GM23338 (cell line): ENCODE measurements around the gene CIB1. TPM values are rescaled to one million over a fixed set of nuclear protein-coding genes. Genes with fewer than 3 reads are reported as not detected.
A peak's percentile ranks its signal among the peaks of the same experiment; 100 is the strongest.

Experiments used
- ATAC-seq: fragments of 200-7000 bp; cut with Tn5 transposase; 3 replicates; pipeline ENCODE4 v1.9.1; 2020
- DNase-seq: peaks from one replicate; pipeline ENCODE4 v3.0.0-alpha.2; 2015; ENCODE audit warnings: low spot score
- H2AFZ ChIP-seq: fragments of 200-600 bp; sonication (generic); 2 replicates; pipeline ENCODE4 v1.8.0; 2016; ENCODE audit warnings: antibody characterized with exemption, mild to moderate bottlenecking, moderate library complexity
- H3F3A ChIP-seq: fragments of 200-600 bp; sonication (generic); replicated peaks from 2 replicates; pipeline ENCODE4 v1.8.0; 2017; ENCODE audit warnings: antibody characterized with exemption, mixed run types, low read depth
- H3K27ac ChIP-seq: fragments of 200-600 bp; sonication (generic); 2 replicates; pipeline ENCODE4 v1.6.1; 2016; ENCODE audit warnings: low read depth
- H3K27me3 ChIP-seq: fragments of 200-600 bp; sonication (generic); 2 replicates; pipeline ENCODE4 v1.8.0; 2016; ENCODE audit warnings: mild to moderate bottlenecking, mixed run types, moderate library complexity; ENCODE audit not compliant: insufficient read depth
- H3K36me3 ChIP-seq: fragments of 200-600 bp; sonication (generic); 2 replicates; pipeline ENCODE4 v1.8.0; 2016; ENCODE audit warnings: mild to moderate bottlenecking; ENCODE audit not compliant: insufficient read depth
- H3K4me1 ChIP-seq: fragments of 200-600 bp; sonication (generic); 2 replicates; pipeline ENCODE4 v1.8.0; 2016; ENCODE audit warnings: mild to moderate bottlenecking, moderate library complexity; ENCODE audit not compliant: insufficient read depth
- H3K4me2 ChIP-seq: fragments of 200-600 bp; sonication (generic); 2 replicates; pipeline ENCODE4 v1.7.1; 2017; ENCODE audit warnings: mixed run types
- H3K4me3 ChIP-seq: fragments of 200-600 bp; sonication (generic); 2 replicates; pipeline ENCODE4 v1.6.1; 2016; ENCODE audit warnings: mixed run types
- H3K79me2 ChIP-seq: fragments of 200-600 bp; sonication (generic); replicated peaks from 2 replicates; pipeline ENCODE4 v1.8.0; 2017; ENCODE audit warnings: mild to moderate bottlenecking; ENCODE audit not compliant: insufficient read depth
- H3K9me2 ChIP-seq: fragments of 200-600 bp; sonication (generic); 2 replicates; pipeline ENCODE4 v1.8.0; 2017; ENCODE audit not compliant: insufficient read depth
- H4K20me1 ChIP-seq: fragments of 200-600 bp; sonication (generic); replicated peaks from 2 replicates; pipeline ENCODE4 v1.8.0; 2017; ENCODE audit warnings: mild to moderate bottlenecking; ENCODE audit not compliant: insufficient read depth
- H3K27ac Mint-ChIP-seq: 2 replicates; pipeline ENCODE4 v1.8.0; 2020; ENCODE audit warnings: inconsistent platforms, mild to moderate bottlenecking, moderate library complexity, mixed read lengths
- H3K27me3 Mint-ChIP-seq: 3 replicates; pipeline ENCODE4 v1.8.0; 2022; ENCODE audit warnings: low read depth, mild to moderate bottlenecking, moderate library complexity, mixed read lengths, inconsistent platforms; ENCODE audit not compliant: insufficient read depth, poor library complexity
- H3K36me3 Mint-ChIP-seq: 3 replicates; pipeline ENCODE4 v1.8.0; 2021; ENCODE audit warnings: low read depth, mild to moderate bottlenecking, inconsistent platforms, moderate library complexity, mixed read lengths
- H3K4me1 Mint-ChIP-seq: 3 replicates; pipeline ENCODE4 v1.8.0; 2020; ENCODE audit warnings: mild to moderate bottlenecking, inconsistent platforms, mixed read lengths
- H3K4me3 Mint-ChIP-seq: 3 replicates; pipeline ENCODE4 v1.8.0; 2021; ENCODE audit warnings: moderate library complexity, mild to moderate bottlenecking, inconsistent platforms, mixed read lengths
- H3K9me3 Mint-ChIP-seq: 3 replicates; pipeline ENCODE4 v1.8.0; 2020; ENCODE audit warnings: moderate library complexity, mild to moderate bottlenecking, inconsistent platforms, mixed read lengths
- CREB1 ChIP-seq: fragments of 250-450 bp; sonication (Bioruptor Pico); IDR thresholded peaks from 2 replicates; pipeline ENCODE4 v1.5.0; 2020; ENCODE audit warnings: low read depth, mild to moderate bottlenecking, moderate library complexity
- POLR2AphosphoS5 ChIP-seq: IDR thresholded peaks from 2 replicates; pipeline ENCODE4 v1.6.1; 2016; ENCODE audit warnings: antibody characterized with exemption, low read depth
- STAT1 ChIP-seq: IDR thresholded peaks from one replicate; pipeline ENCODE4 v1.6.1; 2016; ENCODE audit warnings: antibody characterized with exemption; ENCODE audit not compliant: unreplicated experiment
- ZNF114 ChIP-seq: fragments of 250-450 bp; sonication (Bioruptor Pico); IDR thresholded peaks from 2 replicates; pipeline ENCODE4 v1.5.0; 2020; ENCODE audit warnings: mild to moderate bottlenecking, moderate library complexity
- polyA plus RNA-seq: library from polyadenylated mRNA; unstranded; fragments of >200 nt; fragmentation: Nextera tagmentation; extraction: Ambion mirVana; gene quantifications from 2 replicates; pipeline ENCODE4 v1.2.1, GENCODE V29; 2016
- total RNA-seq: library from RNA; depleted of rRNA; stranded (reverse); fragments of >200 nt; shearing (Covaris generic); gene quantifications from 2 replicates; pipeline ENCODE4 v1.2.3, GENCODE V29; 2014
- TF ChIP-seq, protein P1 (sequence below), 2 experiments: fragments of 200-600 bp in 1 of 2; sonication (generic) in 1 of 2; conservative IDR thresholded peaks; 2 replicates each; pipeline versions ENCODE4 v1.5.1 to v1.6.1; 2016 to 2017; ENCODE audit warnings: antibody characterized with exemption in 2 of 2, low read depth in 2 of 2, mild to moderate bottlenecking in 2 of 2, moderate library complexity in 1 of 2
- TF ChIP-seq, protein P2 (sequence below): IDR thresholded peaks from one replicate; pipeline ENCODE4 v1.6.1; 2018; ENCODE audit warnings: antibody characterized with exemption; ENCODE audit not compliant: unreplicated experiment

The CIB1 gene
- total and polyA plus RNA-seq, 2 experiments from 2014 or later, result 9.8 to 35.9 TPM

DNA sequence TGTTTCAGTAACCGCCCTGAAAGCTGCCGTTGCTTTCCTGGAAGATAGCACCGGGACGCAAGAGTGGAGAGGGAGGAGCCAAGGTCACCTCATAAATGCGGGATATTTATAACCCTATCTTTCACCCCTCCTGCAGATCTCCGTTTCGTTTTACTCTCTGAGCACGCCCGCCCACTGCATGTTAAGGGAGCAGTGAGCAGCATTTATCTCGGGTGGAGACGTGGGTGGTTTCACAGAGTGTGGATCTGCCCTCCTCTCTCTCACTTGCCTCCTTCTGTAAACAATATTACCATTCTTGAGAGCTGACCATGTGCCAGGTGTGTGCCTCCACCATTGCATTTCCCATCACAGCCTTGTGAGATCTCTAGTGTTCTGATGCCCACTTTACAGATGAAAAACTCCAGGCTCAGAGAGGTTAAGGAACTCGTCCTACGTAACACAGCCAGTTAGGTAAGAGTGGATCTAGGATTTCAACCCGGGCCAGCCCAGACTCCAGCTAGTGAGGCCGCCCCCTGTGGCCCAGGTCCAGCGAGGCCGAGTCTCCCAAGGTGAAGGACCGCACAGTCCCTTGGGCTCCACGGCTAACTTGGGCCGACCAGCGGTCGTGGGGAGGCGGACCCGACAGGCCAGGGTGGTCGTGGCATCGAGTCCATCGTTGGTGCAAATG, 49.5 kb downstream of the CIB1 start:
- TF ChIP-seq, protein P1, sequence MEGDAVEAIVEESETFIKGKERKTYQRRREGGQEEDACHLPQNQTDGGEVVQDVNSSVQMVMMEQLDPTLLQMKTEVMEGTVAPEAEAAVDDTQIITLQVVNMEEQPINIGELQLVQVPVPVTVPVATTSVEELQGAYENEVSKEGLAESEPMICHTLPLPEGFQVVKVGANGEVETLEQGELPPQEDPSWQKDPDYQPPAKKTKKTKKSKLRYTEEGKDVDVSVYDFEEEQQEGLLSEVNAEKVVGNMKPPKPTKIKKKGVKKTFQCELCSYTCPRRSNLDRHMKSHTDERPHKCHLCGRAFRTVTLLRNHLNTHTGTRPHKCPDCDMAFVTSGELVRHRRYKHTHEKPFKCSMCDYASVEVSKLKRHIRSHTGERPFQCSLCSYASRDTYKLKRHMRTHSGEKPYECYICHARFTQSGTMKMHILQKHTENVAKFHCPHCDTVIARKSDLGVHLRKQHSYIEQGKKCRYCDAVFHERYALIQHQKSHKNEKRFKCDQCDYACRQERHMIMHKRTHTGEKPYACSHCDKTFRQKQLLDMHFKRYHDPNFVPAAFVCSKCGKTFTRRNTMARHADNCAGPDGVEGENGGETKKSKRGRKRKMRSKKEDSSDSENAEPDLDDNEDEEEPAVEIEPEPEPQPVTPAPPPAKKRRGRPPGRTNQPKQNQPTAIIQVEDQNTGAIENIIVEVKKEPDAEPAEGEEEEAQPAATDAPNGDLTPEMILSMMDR (conservative IDR thresholded peaks at IDR 0.05; ENCODE audit: low read depth in 2 of 2), result peak in 1 of 2 experiments; percentile 17; a peak in 1 of 4 replicates
- TF ChIP-seq, protein P2, sequence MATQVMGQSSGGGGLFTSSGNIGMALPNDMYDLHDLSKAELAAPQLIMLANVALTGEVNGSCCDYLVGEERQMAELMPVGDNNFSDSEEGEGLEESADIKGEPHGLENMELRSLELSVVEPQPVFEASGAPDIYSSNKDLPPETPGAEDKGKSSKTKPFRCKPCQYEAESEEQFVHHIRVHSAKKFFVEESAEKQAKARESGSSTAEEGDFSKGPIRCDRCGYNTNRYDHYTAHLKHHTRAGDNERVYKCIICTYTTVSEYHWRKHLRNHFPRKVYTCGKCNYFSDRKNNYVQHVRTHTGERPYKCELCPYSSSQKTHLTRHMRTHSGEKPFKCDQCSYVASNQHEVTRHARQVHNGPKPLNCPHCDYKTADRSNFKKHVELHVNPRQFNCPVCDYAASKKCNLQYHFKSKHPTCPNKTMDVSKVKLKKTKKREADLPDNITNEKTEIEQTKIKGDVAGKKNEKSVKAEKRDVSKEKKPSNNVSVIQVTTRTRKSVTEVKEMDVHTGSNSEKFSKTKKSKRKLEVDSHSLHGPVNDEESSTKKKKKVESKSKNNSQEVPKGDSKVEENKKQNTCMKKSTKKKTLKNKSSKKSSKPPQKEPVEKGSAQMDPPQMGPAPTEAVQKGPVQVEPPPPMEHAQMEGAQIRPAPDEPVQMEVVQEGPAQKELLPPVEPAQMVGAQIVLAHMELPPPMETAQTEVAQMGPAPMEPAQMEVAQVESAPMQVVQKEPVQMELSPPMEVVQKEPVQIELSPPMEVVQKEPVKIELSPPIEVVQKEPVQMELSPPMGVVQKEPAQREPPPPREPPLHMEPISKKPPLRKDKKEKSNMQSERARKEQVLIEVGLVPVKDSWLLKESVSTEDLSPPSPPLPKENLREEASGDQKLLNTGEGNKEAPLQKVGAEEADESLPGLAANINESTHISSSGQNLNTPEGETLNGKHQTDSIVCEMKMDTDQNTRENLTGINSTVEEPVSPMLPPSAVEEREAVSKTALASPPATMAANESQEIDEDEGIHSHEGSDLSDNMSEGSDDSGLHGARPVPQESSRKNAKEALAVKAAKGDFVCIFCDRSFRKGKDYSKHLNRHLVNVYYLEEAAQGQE, result no peak
- Histone ChIP-seq H3K27me3 (no peaks in the 10 kb centered on the region), H3K27ac (no peak overlapping the region), H3K9me2 (no peaks in the 10 kb centered on the region), H3K4me2 (peak overlapping the region; percentile 96; the same call in 1 of the 2 replicates), H2AFZ (peak overlapping the region; percentile 87), H3K79me2 (no peaks in the 10 kb centered on the region), H3K36me3 (no peaks in the 10 kb centered on the region), H3K4me3 (peak overlapping the region; percentile 62), H3K4me1 (peaks cover 22% of the 10 kb centered on the region), H4K20me1 (no peaks in the 10 kb centered on the region), H3F3A (peaks cover 11% of the 10 kb centered on the region)
- H3K4me3 Mint-ChIP-seq, result peak overlapping the region; percentile 64
- DNase-seq (peak; percentile 52), ATAC-seq (peak; percentile 47)
- H3K27me3 Mint-ChIP-seq, result peaks cover 5% of the 10 kb centered on the region
- H3K27ac Mint-ChIP-seq, result no peak overlapping the region
- peaks cover 31% of the 10 kb centered on the region for H3K4me1 Mint-ChIP-seq
- no peaks in the 10 kb centered on the region for H3K9me3 Mint-ChIP-seq
- no peaks in the 10 kb centered on the region for H3K36me3 Mint-ChIP-seq

DNA sequence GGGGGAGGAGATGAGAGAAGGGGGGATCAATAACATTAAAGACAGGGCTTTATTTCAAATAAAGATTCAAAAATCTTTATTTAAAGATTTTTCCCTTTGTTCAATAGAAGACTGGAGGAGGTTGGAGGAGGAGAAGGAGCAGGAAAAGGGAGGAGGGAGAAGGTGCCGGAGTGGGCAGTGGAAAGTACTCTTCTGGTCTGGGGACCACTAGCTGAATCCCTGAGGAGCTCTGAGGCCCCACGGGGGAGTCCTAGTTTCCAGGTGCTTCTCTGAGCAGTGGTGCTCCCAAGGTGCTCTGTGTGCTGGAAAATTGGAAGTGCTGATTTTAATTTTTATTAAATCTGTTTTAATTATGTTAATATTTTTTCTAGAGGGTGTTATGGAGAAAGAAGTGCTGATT, 52.0 kb downstream of the CIB1 start:
- Mint-ChIP-seq H3K4me1 (peaks cover 37% of the 10 kb centered on the region), H3K27me3 (peaks cover 14% of the 10 kb centered on the region), H3K9me3 (no peaks in the 10 kb centered on the region), H3K4me3 (no peak overlapping the region), H3K36me3 (no peaks in the 10 kb centered on the region), H3K27ac (no peak overlapping the region)
- H3F3A ChIP-seq, result peaks cover 11% of the 10 kb centered on the region
- no peaks in the 10 kb centered on the region for H4K20me1 ChIP-seq
- H3K79me2 ChIP-seq, result no peaks in the 10 kb centered on the region
- H3K9me2 ChIP-seq, result no peaks in the 10 kb centered on the region
- H3K4me1 ChIP-seq, result peaks cover 32% of the 10 kb centered on the region
- no peak overlapping the region for H3K4me2 ChIP-seq
- 0 out of 2 replicates have a peak overlapping the region, but pooled peaks have one; percentile 19 for H2AFZ ChIP-seq
- DNase-seq, result no peak
- no peak overlapping the region for H3K27ac ChIP-seq
- H3K27me3 ChIP-seq, result no peaks in the 10 kb centered on the region
- no peak overlapping the region for H3K4me3 ChIP-seq
- H3K36me3 ChIP-seq, result no peaks in the 10 kb centered on the region
- ATAC-seq, result no peak
- TF ChIP-seq ZNF114 (CRISPR knock-in tag) (no peak), POLR2AphosphoS5 (no peak), CREB1 (CRISPR knock-in tag) (no peak), STAT1 (no peak)
- TF ChIP-seq, protein P2, result no peak
